A673 (cell line): ENCODE results near the gene MXRA8.

Experiments
- CTCF ChIP-seq: fragments of 300-800, 200-600 bp; sonication (generic); conservative IDR thresholded peaks from 2 replicates; pipeline ENCODE4 v1.5.1; 2017; ENCODE audit warnings: low read depth, mild to moderate bottlenecking, antibody characterized with exemption, low read length, moderate library complexity, mixed read lengths
- EZH2 ChIP-seq: fragments of 200-600 bp; sonication (generic); IDR thresholded peaks from 2 replicates; pipeline ENCODE4 v1.6.1; 2017; ENCODE audit warnings: borderline replicate concordance, low read depth, mild to moderate bottlenecking, mixed read lengths, antibody characterized with exemption, low read length; ENCODE audit not compliant: poor library complexity, severe bottlenecking

- TF ChIP-seq CTCF, result no peak
- TF ChIP-seq EZH2, result no peak
Measured at GRCh38 chr1:1400576-1401456, 42.5 kb upstream of the MXRA8 start.
